SU-DHL-6 (cell line): ENCODE results near the gene ZMYND8.

Source experiments
- EZH2phosphoT487 ChIP-seq: fragments of 200-600 bp; sonication (generic), shearing (Covaris generic); conservative IDR thresholded peaks from 2 replicates; pipeline ENCODE4 v1.6.1; 2018; ENCODE audit warnings: mild to moderate bottlenecking, antibody characterized with exemption, low read length, moderate library complexity, mixed read lengths
- TF ChIP-seq, protein P1 (sequence below): fragments of 200-600 bp; sonication (generic); IDR thresholded peaks from one replicate; pipeline ENCODE4 v1.5.1; 2017; ENCODE audit warnings: antibody characterized with exemption, mild to moderate bottlenecking, low read length, moderate library complexity; ENCODE audit not compliant: insufficient read depth, poor library complexity, severe bottlenecking

DNA sequence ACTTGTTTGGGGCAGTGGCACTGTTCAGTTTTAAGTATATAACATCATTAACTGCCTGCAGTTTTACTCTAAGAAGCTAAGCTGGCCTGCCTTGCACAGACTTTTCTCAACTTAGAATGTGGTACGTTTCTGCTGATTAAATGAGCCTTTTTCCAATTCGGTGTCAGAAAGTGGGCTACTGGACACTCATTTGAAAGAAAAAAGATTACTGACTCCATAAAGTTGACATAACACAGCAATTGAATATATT is 2.1 kb downstream of the ZMYND8 start:
- TF ChIP-seq, protein P1, sequence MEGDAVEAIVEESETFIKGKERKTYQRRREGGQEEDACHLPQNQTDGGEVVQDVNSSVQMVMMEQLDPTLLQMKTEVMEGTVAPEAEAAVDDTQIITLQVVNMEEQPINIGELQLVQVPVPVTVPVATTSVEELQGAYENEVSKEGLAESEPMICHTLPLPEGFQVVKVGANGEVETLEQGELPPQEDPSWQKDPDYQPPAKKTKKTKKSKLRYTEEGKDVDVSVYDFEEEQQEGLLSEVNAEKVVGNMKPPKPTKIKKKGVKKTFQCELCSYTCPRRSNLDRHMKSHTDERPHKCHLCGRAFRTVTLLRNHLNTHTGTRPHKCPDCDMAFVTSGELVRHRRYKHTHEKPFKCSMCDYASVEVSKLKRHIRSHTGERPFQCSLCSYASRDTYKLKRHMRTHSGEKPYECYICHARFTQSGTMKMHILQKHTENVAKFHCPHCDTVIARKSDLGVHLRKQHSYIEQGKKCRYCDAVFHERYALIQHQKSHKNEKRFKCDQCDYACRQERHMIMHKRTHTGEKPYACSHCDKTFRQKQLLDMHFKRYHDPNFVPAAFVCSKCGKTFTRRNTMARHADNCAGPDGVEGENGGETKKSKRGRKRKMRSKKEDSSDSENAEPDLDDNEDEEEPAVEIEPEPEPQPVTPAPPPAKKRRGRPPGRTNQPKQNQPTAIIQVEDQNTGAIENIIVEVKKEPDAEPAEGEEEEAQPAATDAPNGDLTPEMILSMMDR = no peak
- no peak for TF ChIP-seq EZH2phosphoT487
